ENCODE measurements around the gene GFAP. TPM values are rescaled to one million over a fixed set of nuclear protein-coding genes. Genes with fewer than 3 reads are reported as not detected.

Gene GFAP
- total RNA-seq, 1 experiment from 2014 or later, result 1.2 TPM

DNA sequence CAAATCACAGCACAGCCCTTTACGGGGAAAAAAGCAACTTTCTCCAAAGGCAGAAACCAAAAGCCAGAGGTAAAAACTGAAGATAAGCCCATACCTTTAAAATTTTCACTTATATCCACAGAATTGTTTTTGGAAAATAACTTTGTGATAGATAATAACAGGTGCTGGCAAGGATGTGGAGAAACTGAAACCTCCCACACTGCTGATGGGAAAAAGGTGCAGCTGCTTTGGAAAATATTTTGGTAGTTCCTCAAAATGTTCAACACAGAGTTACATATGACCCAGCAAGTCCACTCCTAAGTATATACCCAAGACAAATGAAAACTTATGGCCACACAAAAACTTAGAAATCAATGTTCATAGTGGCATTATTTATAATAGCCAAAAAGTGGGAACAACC lies 28.3 kb downstream of the GFAP start:
- Histone ChIP-seq H4K8ac (replicated peaks; ENCODE audit: insufficient read length, low read depth, low read length) (no peak overlapping the region), H4K5ac (ENCODE audit: insufficient read length, low read depth, low read length) (no peak overlapping the region), H3K23ac (ENCODE audit: insufficient read length, low read depth, low read length) (no peak overlapping the region), H3K56ac (ENCODE audit: insufficient read length, low read depth, low read length) (no peak overlapping the region), H3K27me3 (ENCODE audit: insufficient read depth, low read length) (no peaks in the 10 kb centered on the region), H3K14ac (ENCODE audit: insufficient read depth, low read length) (no peak overlapping the region), H3K4me1 (ENCODE audit: insufficient read depth, low read length) (no peaks in the 10 kb centered on the region), H3K9me3 (ENCODE audit: control insufficient read depth, low read depth, low read length) (no peaks in the 10 kb centered on the region), H3K27ac (ENCODE audit: insufficient read length, low read depth, low read length) (no peak overlapping the region), H2BK120ac (ENCODE audit: low read depth, low read length, poor library complexity, severe bottlenecking) (no peak overlapping the region), H3K9ac (ENCODE audit: extremely low read depth, insufficient read length, low read length) (no peak overlapping the region), H3K4me2 (ENCODE audit: insufficient read depth, insufficient read length, low read length) (no peak overlapping the region), H2AK5ac (ENCODE audit: insufficient read length, low read length) (no peak overlapping the region), H2BK12ac (ENCODE audit: insufficient read length, low read depth, low read length) (no peak overlapping the region), H2AFZ (ENCODE audit: low read length) (no peak overlapping the region), H3K79me1 (ENCODE audit: insufficient read depth, low read depth, low read length, poor library complexity, severe bottlenecking) (peaks cover 4% of the 10 kb centered on the region), H4K20me1 (ENCODE audit: control insufficient read depth, insufficient read depth, insufficient read length) (no peaks in the 10 kb centered on the region), H3K79me2 (ENCODE audit: insufficient read depth, low read length) (peaks cover 2% of the 10 kb centered on the region; the same call in 1 of the 2 replicates), H3K4ac (ENCODE audit: low read depth, low read length) (no peak overlapping the region), H3K18ac (ENCODE audit: insufficient read length, low read depth, low read length) (no peak overlapping the region), H2BK5ac (ENCODE audit: insufficient read length, low read length) (no peak overlapping the region), H2BK15ac (ENCODE audit: low read depth, low read length) (no peak overlapping the region), H4K91ac (ENCODE audit: insufficient read length, low read depth, low read length) (no peak overlapping the region), H2BK20ac (ENCODE audit: low read depth, low read length, poor library complexity, severe bottlenecking) (no peak overlapping the region), H3K23me2 (ENCODE audit: insufficient read length, low read depth, low read length, poor library complexity, severe bottlenecking) (no peaks in the 10 kb centered on the region), H3T11ph (ENCODE audit: low read length) (no peak overlapping the region)
- WGBS (ENCODE audit: extremely low coverage, insufficient read length, low lambda C conversion rate), result no CpG with 5 or more reads among the region's 1 CpG
- Mint-ChIP-seq H3K27me3 (ENCODE audit: low read depth) (no peaks in the 10 kb centered on the region), H3K4me3 (no peak overlapping the region), H3K4me1 (no peaks in the 10 kb centered on the region), H3K27ac (no peak overlapping the region), H3K9me3 (no peaks in the 10 kb centered on the region), H3K36me3 (ENCODE audit: insufficient read depth in 1 of 3, low read depth in 3 of 3) (peaks cover 35 to 55% (median 40%) of the 10 kb centered on the region in 3 experiments; a peak in 6 of 7 replicates)
- TF ChIP-seq, protein P1, sequence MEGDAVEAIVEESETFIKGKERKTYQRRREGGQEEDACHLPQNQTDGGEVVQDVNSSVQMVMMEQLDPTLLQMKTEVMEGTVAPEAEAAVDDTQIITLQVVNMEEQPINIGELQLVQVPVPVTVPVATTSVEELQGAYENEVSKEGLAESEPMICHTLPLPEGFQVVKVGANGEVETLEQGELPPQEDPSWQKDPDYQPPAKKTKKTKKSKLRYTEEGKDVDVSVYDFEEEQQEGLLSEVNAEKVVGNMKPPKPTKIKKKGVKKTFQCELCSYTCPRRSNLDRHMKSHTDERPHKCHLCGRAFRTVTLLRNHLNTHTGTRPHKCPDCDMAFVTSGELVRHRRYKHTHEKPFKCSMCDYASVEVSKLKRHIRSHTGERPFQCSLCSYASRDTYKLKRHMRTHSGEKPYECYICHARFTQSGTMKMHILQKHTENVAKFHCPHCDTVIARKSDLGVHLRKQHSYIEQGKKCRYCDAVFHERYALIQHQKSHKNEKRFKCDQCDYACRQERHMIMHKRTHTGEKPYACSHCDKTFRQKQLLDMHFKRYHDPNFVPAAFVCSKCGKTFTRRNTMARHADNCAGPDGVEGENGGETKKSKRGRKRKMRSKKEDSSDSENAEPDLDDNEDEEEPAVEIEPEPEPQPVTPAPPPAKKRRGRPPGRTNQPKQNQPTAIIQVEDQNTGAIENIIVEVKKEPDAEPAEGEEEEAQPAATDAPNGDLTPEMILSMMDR (conservative IDR thresholded peaks at IDR 0.05), result no peak
- DNase-seq, result no peak
